ENCODE data around the gene A4GALT.
"Not testable (repeated sequence)": the region's sequence is repeated elsewhere in the genome, so short reads cannot be mapped to it uniquely, and the experiment has no call there.

Gene A4GALT

DNA sequence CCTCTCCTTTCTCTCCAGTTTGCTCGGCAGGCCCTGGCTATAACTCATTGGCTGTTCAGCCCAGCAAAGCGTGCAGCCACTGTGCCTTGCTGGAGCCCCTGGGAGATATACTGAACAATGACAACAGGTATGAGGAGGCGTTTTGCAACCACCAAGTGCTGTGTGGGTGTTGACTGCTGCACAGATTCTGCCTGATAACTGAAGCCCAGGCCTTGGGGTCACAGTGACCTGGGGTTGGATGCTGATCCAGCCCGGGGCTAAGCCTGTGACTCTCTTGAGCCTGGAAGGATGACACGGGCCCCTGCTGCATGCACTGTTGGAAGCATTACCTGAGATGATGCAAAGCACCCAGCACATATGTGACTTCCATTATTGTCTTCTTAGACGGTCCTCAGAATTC is 13.7 kb upstream of the A4GALT start:
- DNase-seq = no peak

DNA sequence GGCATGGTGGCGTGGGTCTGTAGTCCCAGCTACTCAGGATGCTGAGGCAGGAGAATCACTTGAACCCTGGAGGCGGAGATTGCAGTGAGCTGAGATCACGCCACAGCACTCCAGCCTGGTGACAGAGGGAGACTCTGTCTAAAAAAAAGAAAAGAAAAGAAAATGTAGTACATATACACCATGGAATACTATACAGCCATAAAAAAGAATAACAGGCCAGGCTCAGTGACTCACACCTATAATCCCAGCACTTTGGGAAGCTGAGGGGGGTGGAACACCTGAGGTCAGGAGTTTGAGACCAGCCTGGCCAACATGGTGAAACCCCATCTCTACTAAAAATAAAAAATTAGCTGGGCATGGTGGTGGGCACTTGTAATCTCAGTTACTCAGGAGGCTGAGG is 12.7 kb upstream of the A4GALT start:
- DNase-seq = not testable (repeated sequence)

DNA sequence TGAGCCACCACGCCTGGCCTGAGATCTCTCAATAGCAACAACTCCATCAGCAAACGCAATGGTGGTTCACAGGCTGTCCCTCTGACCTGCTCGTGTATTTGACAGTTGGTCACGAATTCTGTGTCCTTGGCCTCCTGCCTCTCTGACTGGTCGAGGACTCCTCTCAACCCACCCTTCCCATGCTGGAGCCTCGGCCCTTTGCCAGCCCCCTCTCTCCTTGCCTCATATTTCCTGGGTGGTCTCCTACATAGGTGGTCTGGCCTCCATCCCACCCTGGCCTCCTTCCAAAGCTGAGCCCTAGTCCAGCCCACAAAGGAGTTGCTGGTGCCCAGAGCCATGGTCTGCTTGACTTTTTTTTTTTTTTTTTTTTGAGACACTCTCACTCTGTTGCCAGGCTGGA is 11.4 kb upstream of the A4GALT start:
- DNase-seq = no peak

DNA sequence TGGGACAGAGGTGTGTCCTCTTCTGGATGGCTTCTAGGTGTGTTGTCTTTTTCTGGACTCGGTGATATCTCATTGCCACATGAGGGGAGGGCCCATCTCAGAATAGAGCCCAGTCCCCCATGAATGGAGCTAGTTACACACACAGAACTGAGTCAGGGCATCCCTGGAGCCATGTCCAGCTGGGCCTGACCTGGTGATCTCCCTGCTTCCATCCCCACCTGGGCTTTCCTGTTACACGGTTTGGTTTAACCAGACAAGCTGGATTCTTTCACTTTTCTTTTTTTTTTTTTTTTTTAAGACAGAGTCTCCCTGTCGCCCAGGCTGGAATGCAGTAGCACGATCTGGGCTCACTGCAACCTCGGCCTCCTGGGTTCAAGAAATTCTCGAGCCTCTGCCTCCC is 6.1 kb upstream of the A4GALT start:
- DNase-seq = no peak

DNA sequence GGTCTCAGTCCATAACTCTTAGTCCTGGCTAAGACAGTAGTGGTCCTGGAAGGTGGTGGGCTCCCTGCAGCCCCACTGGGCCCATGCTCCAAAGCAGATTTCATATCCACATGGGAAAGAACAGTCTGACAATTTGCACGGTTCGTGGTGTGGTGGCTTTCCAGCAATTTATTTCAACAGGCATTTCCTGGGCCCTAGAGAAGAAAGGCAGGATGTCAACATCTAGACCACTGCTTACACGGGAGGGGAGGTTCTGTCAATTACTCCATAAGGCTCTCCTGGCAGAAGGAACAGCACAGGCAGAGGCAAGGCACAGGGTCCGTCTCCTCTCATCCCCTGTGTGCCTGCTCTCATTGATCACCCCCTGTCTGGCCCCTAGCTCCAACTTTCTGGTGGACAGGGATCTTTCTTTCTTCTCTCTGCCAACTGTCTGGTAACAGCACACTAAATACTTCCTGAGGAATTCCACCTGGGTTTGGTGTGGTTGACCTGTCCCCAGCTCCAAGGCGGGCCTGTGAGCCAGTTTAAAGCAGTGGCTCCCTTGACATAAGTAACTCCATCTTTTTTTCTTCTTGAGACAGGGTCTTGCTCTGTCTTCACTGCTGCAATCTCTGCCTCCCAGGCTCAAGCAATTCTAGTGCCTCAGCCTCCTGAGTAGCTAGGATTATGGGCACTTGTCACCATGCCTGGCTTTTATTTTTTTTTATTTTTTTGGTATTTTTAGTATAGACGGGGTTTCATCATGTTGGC is 5.1 kb upstream of the A4GALT start:
- DNase-seq = no peak

DNA sequence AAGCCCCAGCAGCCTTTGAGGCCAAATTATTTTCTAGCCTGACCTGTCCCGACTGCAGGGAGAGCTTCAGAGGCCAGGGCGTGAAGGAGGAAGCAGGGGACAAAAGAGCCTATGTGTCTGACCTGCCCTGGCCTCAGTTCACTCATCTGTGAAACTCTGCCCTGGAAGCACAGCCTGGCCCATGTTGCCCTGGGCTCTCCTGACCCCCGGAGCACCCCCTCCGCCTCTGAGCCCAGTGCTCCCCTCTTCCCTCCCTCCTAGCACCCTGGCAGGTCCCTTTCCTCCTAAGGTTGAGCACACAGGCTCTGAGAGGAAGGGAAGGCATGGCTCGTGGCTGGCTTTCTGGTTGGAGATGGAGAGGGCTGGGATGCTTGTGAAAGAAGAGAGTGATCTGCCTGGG is 3.4 kb upstream of the A4GALT start:
- DNase-seq = no peak

DNA sequence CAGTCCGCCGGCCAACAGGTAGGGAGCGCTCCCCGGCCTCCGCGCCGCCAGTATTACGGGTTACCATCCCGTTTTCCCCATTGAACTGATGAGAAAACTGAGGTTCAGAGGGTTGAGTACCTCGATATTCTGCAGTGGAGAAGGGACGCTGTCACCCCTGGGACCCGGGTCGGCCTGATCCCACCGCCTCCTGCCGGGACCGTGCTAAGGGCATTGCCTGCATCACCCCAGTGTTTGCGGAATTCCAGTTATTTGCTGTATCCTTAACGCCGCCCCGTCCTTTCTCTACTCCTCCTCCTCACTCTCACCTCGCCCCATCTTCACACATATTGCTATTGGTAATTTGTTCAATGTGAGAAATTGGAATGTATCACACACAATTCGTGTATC is 370 bp upstream of the A4GALT start:
- no peak for DNase-seq

DNA sequence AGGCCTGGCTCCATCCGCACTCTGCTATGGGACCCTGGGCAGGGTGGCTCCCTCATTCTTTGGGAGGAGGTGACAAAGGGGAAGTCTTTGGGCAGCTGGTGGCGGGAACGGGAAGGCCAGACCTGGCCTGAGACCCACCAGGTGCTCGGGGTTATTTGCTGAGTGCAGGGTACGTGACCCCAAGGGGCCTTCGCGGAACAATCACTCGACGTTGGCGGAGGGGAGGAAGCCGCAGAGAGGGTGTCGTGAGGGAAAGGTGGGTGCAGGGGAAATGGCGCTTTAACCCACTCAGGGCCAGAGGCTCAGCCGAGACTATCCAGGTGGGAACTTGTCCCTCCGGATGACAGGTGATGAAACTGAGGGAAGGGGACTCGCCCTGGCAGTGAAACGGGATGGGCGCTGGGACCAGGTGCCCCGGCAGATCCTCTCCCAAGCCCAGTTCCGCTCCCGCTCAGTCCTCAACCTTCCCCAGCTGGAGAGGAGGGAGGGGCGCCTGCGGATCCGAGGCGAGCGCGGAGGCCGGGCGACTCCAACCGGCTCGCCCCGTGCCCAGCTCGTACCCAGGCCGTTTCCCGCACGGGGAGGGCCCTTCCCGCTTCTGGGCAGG is 911 bp downstream of the A4GALT start:
- DNase-seq = no peak

DNA sequence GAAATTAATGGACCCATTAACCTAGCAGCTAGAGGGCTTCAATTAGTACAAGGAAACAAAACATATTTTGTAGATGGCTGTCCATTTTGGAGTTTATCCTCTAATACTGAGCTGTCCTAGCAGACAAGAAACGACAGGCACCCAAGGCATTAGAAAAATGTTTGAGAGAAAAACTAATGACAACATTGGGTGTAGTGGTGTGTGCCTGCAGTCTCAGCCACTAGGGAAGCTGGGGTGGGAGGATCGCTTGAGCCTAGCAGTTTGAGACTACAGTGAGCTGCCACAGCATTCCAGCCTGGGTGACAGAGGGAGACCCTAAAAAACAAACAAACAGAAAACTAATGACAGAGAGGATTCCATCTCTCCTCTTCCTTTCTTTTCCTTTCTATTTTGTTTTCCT is 1.5 kb downstream of the A4GALT start:
- DNase-seq = no peak

DNA sequence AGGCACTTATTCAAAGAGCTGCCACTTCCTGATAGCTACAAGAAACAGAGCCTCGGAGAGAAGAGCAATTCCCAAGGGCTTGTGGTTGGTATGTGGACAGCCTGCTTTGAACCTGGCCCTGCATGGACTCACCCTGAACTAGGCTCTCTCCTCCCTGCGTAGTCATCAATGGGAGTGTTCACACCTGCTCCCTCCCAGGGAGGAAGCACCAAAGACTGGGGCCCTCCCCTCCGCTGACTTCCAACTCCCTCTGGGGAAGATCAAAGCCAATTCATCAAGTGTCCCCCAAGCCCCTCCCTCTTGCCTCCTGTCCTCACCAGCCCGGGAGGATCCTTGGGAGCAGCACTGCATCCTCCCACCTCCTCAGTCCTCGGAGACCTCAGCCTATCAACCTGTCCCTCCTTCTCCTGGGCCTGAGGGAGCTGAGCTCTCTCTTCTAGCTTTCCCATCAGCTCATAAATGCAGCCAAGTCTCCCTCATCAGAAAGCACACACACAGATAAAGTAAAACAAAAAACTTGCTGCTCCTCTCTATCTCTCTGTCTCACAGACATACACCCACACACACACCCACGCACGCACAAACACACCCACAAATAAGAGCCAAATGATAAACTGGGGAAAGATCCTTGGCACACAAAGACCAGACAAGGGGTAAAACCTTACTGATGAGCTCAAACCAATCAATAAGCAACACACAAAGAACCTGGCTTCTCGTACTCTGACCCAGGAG is 3.3 kb downstream of the A4GALT start:
- peak; percentile 24 for DNase-seq

DNA sequence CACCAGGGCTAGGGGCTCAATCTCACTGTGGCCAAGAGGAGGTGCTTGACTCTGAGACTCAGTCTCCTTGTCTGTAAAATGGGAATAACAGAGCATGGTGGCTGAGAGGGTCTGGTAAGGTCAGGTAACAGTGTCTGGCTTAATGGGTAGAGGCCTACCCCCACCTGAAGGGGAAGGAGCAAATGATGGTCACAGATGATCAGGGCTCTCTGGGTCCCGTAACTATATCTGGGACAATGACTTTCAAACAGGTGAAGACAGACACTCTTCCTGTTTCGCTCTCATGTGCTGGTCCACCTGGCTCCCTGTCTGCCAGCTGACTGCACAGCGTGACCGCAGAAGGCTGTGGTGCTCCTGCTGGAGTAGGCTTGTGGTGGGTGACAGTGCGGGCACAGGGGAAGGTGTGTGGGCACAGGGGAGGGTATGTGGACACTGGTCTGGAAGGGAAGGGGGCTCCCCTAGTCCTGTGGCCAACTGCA is 4.0 kb downstream of the A4GALT start:
- DNase-seq = no peak

DNA sequence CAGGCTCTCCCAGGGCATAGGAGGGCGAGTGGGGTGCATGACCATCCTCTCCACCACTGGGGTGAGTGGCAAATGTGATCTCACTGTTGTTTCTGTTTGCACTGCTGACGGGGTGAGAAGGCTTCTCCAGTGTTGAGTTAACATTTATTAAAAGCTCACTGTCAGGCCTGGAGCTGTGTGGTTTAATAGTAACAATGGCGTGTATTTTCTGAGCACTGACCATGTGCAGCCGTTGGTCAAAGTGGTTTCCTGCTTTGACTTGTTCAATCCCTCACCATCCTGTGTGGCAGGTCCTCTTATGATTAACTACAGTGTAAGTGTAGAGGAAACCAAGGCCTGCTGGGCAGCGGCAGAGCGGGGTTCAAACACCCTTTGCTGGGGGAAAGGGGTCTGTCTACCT is 4.4 kb downstream of the A4GALT start:
- DNase-seq = no peak

DNA sequence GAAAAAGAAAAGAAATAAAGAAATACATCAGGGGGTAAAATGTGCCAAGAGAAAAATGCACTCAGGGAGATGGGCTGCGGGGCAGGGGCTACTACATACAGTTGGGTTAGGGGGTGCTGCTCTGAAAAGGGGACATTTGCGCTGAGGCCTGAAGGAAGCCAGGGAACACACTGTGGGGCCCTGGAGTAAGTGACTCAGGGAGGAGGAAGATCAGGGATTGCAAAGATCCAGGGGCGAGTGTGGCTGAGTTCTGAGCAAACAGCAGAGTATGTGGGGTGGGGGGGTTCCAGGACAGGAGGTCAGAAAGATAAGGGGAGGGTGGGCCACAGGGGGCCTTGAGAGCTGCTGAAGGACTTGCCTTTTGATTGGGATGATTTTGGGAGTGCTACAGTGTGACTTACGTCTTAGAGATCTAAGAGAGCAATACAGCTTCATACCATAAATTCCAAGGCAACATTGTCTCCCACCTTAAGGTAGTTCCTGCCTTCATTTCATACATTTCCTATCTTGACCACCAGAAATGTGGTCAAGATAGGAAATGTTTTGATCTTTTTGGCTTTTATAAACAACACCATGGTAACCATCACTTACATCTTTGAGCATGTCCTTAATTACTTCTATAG is 5.8 kb downstream of the A4GALT start:
- no peak for DNase-seq

DNA sequence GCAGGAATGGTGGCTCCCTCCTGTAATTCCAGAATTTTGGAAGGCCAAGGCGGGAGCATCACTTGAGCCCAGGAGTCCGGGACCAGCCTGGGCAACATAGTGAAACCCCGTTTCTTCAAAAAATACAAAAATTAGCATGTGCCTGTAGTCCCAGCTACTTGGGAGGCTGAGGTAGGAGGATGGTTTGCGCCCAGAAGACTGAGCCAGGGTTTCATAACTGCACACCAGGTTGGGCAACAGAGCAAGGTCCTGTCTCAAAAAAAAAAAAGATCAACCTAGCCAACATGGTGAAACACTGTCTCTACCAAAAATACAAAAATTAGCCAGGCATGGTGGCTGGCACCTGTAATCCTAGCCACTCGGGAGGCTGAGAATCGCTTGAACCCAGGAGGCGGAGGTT is 6.4 kb downstream of the A4GALT start:
- DNase-seq = no peak

DNA sequence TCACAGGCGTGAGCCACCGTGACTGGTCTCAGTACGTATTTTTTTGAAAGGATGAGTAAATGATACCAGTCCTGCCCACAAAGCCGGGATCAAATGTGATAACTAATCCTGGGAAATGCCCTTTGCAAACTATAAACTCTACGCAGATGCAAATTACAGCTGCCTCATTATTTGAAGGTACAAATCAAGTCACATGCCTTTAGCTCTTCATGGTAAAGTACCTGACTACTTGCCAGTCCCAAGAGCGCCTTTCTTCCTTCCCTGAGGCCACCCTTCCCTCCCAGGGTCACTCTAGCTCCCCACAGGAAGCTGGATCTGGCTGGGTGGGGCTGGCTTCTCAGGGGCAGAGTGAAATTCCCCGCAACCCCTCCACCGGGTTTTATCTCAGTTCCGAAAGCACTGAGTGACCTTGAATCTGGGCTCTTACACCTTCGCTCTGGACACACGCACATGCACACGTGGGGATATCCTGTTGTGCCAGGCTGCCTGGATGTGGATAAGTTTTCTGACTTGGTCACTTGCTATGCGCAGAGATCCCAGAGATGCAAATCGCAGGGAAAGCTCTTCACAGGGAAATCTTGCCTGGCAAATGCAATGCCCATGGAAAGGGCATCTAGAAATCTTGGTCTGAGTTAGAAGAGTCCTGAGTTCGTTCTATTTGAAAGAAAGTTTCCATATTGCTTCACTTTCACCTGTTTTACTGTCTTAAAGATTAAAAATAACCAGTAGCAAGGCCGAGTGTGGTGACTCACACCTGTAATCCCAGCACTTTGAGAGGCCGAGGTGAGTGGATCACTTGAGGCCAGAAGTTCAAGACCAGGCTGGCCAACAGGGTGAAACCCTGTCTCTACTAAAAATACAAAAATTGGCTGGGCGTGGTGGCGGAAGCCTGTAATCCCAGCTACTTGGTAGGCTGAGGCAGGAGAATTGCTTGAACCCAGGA is 8.5 kb downstream of the A4GALT start:
- DNase-seq = no peak

DNA sequence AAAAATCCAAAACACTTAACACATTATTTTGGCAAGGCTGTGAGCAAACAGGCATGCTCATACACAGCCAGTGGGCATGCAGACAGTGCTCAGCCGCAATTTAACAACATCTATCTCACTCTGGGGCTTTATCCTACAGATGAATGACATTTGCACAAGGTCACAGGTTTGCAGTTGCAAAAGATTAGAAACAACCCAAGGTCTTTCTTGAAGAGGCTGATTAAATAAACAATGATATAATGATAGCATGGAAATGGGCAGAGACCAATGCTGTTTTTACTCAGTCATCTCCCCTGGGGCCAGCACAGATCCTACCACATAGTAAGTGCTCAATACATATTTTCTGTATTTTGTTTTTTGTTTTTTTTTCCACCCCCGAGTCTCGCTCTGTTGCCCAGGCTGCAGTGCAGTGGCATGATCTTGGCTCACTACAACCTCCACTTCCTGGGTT is 9.4 kb downstream of the A4GALT start:
- DNase-seq = no peak

DNA sequence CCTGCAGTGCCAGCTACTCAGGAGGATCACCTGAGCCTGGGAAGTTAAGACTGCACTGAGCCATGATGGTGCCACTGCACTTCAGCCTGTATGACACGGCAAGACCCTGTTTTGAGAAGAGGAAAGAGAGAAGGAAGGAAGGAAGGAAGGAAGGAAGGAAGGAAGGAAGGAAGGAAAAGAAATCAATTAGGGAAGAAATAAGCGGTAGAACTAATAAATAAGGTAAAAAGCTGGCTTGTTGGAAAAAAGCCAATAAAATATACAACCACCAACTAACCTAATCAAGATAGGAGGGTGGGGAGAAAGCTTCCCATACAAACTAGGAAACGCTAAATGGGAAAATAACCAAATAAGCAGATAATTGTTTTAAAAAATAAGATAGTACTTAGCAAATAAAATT is 12.3 kb downstream of the A4GALT start:
- DNase-seq = no peak

DNA sequence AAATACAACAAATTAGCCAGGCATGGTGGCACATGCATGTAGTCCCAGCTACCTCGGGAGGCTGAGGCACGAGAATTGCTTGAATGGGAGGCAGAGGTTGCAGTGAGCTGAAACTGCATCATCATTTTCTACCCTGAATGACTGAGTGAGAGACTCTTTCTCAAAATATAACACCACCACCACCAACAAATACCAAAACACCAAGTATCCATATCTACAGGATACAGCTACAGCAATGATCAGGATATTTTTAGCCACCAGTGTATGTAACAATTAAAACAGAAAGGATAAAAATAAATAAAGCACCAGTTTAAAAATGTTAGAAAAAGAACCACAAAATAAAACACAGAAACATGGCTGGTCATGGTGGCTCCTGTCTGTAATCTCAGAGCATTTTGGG is 13.2 kb downstream of the A4GALT start:
- no peak for DNase-seq

DNA sequence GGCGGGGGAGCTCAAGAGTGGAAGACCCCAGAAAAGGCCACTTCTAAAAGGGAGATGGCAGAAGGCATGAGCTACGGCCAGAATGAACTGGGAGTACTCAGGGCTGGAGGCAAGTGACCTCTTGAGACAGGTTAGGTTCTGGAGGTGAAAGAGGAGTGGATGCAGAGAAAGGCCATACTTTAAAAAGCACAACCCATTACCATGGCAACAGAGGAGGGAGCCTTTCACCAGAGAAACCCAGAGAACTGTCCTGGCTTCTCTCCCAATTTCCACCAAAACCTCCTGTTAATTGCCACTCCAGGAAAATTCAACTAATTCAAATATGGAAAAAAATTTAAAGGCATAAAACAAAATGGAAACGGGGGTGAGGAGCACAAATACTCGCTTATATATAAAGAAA is 15.8 kb downstream of the A4GALT start:
- no peak for DNase-seq

DNA sequence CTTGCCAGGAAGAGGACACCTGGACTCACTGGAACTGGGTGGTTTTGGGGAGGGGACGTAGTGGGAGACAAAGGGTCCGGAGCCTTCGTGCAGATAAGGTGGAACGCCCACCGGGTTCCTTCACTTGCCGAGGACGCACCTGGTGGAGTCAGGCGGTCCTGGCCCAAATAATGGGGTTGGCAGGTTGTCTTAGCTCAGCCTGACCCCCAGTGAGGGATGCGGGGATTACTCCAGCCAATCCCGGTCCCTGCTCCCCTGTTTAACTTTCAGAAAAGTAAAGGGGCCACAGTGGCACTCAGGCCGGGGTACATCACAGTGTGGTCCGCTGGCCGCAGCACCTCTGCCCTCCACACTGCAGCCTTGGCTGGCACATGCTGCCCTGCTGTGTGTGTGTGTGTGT is 18.0 kb downstream of the A4GALT start:
- no peak for DNase-seq

DNA sequence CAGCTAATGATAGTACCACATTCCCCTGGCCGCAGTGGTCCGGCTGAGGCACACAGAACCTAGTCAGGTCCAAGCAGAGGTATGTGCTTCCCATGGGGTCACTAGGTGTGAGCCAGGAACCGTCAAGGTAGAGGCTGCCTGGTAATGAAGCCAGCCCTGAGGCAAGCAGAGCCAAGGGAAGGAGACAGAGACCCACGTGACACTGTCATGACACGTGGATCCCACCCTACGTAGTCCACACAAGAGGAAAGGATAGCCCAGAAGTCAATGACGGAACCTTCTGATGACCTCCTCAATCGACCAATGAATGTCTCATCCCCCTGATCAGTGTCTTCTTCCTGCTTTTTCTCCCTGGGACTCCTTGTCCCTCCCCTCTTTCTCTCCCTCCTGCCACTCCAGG is 19.0 kb downstream of the A4GALT start:
- DNase-seq = no peak

DNA sequence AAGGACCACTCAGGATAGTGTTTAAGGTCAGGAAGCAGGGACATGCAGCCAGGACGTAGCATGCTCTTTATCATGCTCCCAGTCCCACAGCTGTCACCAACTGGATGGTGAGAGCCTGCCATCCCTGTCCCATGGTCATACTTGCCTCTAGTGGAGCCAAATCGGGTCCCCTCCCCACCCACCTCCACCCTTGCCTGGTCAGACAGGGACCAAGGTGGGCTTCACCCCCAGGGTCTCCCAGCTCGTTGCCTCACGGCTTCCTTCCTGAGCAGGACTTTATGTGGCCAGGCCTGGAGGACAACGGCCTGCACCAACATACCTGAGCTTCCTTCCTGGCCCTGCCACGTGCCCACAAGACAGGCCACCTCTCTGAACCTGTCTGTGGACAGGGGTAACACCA is 19.8 kb downstream of the A4GALT start:
- no peak for DNase-seq

DNA sequence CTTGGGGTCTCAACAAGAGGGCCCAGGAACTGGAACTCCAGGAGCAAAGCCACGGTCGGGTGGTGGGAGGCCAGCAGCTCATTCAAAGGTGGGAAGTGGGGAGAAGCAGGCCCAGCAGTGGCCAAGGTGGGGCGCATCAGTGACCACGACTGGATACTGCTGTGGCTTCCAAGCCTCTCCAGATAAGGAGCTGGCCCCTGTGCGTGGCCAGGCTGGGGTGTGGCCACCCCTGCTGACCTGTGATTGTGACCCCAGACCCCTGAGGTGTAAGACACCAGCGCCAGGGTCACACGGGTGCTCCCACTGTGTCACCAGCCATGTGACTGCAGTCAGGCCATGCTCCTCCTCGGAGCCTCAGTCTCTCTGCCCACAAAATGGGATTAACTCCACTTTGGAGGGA is 20.3 kb downstream of the A4GALT start:
- DNase-seq = no peak

Measured in SHP77 treated with DMSO at 0.1 percent for 48 hours (cell line).